Measurements from ENCODE around the gene GRWD1. TPM values are rescaled to one million over a fixed set of nuclear protein-coding genes. Genes with fewer than 3 reads are reported as not detected.

The GRWD1 gene
- total and polyA plus RNA-seq, 2 of the 13 experiments (the other 11 are each of a cell fraction or from before 2014, with no cell fraction given): 10.8 to 46.6 TPM

DNA sequence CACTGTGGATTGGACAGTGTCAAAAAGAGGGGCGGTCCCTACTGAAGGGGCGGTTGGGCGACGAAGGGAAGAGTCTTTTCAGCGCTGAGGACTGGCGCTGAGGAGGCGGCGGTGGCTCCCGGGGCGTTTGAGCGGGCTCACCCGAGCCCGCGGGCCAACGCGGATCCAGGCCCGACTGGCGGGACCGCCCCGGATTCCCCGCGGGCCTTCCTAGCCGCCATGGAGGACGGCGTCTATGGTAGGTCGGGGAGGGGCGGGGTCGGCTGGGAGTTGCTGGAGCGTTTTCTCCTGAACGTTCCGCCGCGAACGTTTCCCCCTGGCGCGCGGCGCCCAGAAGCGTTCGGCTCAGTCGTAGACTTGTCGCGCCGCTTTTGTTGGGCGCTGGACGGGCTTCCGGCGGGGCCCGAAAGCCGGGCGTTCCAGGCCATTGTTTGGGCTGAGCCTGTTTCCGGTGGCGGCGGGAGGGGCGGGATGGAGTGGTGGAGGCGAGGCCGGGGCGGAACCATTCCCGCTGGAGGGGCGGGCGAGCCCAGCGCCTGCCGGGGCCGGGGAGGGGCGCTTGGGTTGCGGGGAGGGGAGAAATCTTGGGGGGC lies 23.6 kb downstream of the GRWD1 start, which contains the start of gene CYTH2 (continued):
- TF ChIP-seq, protein P1, sequence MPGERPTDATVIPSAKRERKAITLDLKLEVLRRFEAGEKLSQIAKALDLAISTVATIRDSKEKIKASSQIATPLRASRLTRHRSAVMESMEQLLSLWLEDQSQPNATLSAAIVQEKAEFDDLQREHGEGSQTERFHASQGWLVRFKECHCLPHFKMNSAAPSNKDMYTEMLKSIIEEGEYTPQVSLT (CRISPR knock-in tag; IDR thresholded peaks at IDR 0.05; ENCODE audit: borderline replicate concordance, low read depth): no peak
- TF ChIP-seq KAT8 (CRISPR knock-in tag; IDR thresholded peaks at IDR 0.05): peak; percentile 56
- TF ChIP-seq ZNF367 (CRISPR knock-in tag; IDR thresholded peaks at IDR 0.05; ENCODE audit: borderline replicate concordance): no peak
- peak; percentile 97 for TF ChIP-seq RBFOX2 (IDR thresholded peaks at IDR 0.05; ENCODE audit: low read depth, low read length)
- peak; percentile 52; the same call in 1 of the 2 replicates for TF ChIP-seq MXD4 (CRISPR knock-in tag; IDR thresholded peaks at IDR 0.05)
- TF ChIP-seq HMG20B (CRISPR knock-in tag; conservative IDR thresholded peaks at IDR 0.05): no peak
- TF ChIP-seq MAF1 (CRISPR knock-in tag; IDR thresholded peaks at IDR 0.05; ENCODE audit: borderline replicate concordance): peak; percentile 26; the same call in 1 of the 2 replicates
- TF ChIP-seq TP53 (CRISPR knock-in tag; conservative IDR thresholded peaks at IDR 0.05): 0 out of 2 replicates have a peak, but pooled peaks have one; percentile 38
- no peak for TF ChIP-seq SUZ12 (IDR thresholded peaks at IDR 0.05; ENCODE audit: low read depth, low read length)
- no peak for TF ChIP-seq ZNF589 (CRISPR knock-in tag; conservative IDR thresholded peaks at IDR 0.05)
- TF ChIP-seq TBX3 (IDR thresholded peaks at IDR 0.05; ENCODE audit: borderline replicate concordance): no peak
- TF ChIP-seq ZNF136 (CRISPR knock-in tag; IDR thresholded peaks at IDR 0.05; ENCODE audit: low read depth): no peak
- TF ChIP-seq ZBTB8A (CRISPR knock-in tag; IDR thresholded peaks at IDR 0.05; ENCODE audit: borderline replicate concordance, low read depth): peak; percentile 90; the same call in 1 of the 2 replicates
- TF ChIP-seq IKZF4 (CRISPR knock-in tag; IDR thresholded peaks at IDR 0.05; ENCODE audit: borderline replicate concordance, low read depth, not compliant biosample characterization): no peak
- 0 out of 2 replicates have a peak, but pooled peaks have one; percentile 47 for TF ChIP-seq RNF2 (conservative IDR thresholded peaks at IDR 0.05; ENCODE audit: low read depth)
- TF ChIP-seq, protein P2, sequence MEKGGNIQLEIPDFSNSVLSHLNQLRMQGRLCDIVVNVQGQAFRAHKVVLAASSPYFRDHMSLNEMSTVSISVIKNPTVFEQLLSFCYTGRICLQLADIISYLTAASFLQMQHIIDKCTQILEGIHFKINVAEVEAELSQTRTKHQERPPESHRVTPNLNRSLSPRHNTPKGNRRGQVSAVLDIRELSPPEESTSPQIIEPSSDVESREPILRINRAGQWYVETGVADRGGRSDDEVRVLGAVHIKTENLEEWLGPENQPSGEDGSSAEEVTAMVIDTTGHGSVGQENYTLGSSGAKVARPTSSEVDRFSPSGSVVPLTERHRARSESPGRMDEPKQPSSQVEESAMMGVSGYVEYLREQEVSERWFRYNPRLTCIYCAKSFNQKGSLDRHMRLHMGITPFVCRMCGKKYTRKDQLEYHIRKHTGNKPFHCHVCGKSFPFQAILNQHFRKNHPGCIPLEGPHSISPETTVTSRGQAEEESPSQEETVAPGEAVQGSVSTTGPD (CRISPR knock-in tag; IDR thresholded peaks at IDR 0.05): no peak
- no peak for TF ChIP-seq HNRNPH1 (optimal IDR thresholded peaks at IDR 0.05; ENCODE audit: low read depth, low read length)
- no peak for TF ChIP-seq ARID2 (CRISPR knock-in tag; IDR thresholded peaks at IDR 0.05; ENCODE audit: borderline replicate concordance)
- no peak for TF ChIP-seq THYN1 (CRISPR knock-in tag; IDR thresholded peaks at IDR 0.05; ENCODE audit: borderline replicate concordance, low read depth)
- peak; percentile 97 for TF ChIP-seq POLR2G (IDR thresholded peaks at IDR 0.05; ENCODE audit: low read depth, low read length)
- no peak for TF ChIP-seq ZNF510 (CRISPR knock-in tag; IDR thresholded peaks at IDR 0.05; ENCODE audit: low read depth)
- TF ChIP-seq SNRNP70 (IDR thresholded peaks at IDR 0.05; ENCODE audit: low read depth, low read length): no peak

Measured in HepG2 (cell line).